RPMI8226 (cell line): ENCODE results near the gene PTPRN2.

Source experiments
- DNase-seq: peaks from one replicate; pipeline ENCODE4 v3.0.0-alpha.2; 2015

PTPRN2 gene

DNA sequence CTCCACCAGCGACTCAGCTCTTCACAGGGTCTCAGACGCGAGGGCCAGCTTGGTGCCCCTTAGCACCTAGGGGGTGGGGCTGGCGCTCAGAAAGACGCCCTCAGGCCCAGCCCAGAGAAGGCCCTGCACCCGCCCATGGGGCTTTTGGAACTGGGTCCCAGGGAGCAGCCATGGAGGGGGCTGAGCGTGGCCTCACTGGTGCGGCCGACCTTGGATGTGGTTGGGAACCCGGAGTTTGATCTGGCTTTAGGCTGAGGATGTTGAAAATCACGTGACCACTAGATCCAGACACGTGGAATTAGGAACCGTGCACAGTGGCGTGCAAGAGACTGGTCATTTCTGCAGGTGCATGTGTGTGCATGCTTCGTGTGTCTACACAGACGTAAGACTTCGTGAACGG lies 1065.4 kb downstream of the PTPRN2 start:
- no peak for DNase-seq

DNA sequence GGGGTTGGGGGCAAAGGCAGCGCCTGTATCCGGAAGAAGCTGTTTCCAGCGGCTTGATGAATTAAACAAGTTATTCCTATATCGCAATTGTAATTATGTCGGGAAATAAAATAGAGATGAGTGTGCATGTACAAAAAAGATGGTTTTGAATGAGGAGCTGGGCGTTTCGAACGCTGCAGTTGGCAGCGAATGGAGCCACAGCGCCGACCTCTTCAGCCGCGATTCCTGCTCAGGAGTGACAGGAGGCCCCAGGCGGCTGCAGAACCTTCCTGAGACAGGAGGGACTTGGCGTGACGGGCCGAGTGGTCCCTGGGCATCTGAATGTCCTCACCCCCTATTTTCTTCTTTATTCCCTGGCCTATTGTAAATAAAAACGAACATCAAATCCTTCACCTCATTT lies 1065.9 kb downstream of the PTPRN2 start:
- no peak for DNase-seq

DNA sequence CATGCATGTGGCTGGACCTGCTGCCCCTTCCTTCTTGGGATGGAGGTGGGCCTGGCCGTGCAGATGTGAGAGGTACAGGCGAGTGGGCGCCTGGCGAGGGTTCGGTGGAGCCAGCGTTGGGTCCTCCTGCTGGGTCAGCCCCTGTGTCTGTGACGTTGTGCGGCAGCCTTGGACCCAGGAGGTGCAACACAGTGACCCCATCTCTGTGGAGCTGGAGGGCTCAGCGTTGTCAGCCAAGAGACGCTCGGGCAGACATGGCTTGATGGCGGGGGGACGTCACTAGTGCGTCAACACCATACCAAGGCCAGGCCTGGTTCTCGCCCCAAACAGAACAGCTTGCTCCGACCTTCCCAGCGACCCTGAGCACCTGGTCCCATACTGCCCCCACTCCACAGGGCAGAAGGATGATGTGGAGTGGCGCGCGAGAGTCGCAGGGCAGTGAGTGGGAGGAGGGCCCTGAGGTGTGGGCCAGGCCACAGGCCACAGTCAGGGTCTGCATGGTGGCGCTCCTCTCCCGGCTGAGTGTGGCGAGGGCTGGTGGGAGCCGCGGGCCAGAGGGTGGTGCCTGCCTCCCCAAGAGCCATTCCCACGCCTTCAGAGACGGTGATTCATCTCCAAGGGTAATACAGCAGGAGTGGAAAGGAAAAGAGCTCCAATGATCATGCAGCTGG lies 1066.4 kb downstream of the PTPRN2 start:
- no peak for DNase-seq

DNA sequence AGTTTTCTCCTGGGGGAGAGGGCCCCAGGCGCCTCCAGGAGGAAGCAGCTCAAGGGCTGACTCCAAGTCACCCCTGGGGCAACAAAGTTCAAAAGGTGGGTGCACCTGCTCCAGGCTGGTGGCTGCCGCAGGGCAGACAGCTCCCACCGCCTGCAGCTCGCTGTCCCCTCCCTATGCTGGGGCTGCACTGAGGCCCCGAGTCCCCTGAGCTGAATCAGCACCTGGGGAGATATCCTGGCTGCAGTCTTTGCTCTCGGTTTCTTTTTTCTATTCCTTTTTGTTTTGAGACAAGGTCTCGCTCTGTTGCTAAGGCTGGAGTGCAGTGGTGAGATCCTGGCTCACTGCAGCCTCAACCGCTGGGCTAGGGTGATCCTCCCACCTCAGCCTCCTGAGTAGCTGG lies 1067.4 kb downstream of the PTPRN2 start:
- DNase-seq: peak; percentile 87

DNA sequence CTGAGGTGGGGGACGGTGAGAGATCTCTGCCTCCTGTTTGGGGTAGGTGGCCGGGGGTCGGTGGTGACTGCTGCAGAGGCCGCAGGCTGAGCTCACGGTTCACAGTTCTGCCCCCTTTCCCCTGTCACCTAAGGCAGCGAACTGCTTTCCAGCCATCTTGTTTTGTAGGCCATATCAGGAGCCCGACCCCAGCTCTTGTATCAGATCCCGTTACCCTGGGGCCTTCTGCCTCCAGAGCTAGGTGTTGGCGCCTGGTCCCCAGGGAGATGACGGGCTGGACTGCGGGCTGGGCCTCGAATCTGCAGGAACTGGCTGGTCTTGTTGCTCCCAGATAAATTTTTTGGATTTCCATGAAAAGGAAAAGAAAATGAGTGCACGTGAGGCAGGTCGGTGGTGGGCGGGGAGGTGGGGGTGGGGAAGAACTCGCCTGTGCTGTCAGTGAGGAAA lies 1067.8 kb downstream of the PTPRN2 start:
- DNase-seq: peak; percentile 26

DNA sequence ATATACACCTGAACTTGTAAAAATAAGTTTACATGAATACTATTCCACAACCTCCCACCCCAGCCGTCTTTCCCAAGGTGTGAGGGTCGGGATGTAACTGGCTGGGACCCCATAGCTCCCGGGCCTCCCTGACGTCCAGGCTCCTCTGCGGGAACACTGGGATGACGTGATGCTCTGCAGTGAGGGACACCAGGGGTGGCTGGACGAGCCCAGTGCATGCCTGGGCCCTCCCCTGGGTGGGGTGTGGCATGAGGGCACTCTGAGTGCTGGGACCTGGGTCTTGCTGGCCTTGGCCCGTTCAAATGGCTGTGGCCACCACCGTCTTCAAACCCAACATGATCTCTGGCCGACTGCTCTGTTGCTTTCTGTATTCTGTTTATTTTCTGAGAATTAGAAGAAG lies 1068.4 kb downstream of the PTPRN2 start:
- DNase-seq: no peak

DNA sequence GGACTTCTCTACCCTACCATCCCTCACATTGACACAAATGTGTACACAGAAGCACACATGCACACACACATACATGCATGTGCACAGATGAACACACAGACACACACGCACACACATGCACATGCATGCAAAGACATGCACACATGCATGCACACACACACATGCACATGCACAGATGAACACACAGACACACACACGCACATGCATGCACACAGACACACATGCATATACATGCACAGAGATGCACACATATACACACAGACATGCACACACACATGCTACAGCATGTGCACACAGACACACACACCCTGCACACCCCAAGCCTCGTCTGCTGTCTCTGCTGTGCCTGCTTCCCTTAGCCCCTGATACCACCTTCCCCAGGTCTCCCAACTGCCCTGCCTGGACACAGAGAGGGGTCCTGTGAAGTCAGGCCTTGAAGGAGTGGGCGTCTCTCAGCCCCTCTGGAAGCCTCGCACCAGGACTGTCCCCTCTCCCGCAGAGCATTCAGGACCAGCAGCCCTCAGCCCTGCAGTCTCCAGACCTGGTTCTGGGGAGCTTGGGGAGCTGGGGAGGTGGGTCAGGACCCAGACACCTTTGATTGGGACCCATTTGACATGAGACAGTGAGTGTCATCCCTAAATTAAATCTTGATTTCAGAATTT lies 1069.0 kb downstream of the PTPRN2 start:
- DNase-seq: no peak

DNA sequence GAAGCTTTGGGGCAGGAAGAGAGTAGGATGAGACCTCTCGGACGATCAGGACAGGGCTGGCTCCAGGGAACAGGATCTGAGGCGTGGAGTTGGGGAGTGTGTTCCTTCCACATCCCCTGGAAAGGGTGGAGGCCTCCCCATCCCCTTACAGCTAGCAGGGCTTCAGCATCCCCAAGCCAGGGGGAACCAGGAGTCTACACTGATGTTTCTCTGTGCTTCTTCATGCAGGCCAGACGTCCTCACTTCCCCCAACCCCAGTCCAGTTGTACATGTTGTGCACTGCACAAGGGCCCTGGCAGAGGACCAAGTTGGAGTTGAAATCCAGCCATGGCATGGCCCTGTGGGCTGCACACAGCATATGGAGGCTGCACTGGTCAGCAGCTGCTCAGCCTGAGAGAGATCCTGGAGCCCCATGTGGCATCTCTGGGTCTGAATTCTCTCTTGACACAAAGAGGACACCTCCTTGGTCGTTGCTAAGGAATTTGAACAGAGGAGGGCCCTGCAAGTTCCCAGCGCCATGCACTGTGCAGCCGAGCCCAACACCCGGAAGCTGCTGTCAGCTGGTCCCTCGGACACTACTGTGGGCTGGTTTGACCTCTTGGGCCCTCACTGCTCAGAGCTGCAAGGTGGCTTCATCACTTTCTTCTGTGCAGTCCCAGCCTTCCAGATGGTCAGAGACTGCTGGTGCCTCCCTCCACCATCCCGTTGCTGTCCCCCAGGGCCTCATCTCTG lies 1069.7 kb downstream of the PTPRN2 start:
- DNase-seq: no peak

DNA sequence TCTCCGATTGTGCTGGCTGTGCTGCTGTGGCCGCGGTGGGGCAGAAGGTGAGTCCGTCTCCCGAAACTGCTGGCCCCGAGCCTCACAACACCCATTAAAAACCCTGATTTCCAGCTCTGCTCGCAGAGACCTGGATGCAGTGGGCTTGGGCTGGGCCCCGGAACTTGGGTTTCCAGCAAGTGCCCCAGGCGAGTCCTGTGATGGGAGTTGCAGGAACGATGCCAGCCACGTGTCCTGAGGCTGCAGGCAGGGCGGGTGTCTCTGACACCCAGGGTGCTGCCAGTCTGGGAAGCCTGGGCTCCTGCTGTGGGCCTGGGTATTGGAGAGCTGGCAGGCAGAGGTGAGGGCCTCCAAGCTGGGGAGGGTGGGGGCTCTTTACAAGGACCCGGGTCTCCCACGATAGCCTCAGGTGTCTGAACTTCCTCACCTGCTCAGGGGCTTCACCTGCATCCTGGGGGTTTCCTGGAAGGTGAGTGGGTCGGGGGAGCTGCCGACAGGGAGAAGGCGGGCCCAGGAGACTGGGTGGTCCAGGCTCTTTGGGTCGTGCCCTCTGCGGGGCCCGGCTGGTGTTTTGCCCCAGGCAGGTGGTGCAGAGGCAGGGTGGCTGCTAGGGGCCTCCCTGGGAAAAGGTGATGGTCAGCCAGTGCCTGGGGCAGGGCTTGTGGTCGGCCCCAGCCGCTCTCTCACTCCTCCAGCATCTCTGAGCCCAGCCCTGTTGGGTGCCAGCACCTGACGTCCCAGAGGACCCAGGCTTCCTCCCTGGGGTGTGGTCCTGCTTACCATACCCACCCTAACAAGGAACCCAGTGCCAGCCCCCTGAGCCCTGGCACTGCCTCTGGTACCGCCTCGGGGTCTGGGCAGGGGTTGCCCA lies 1070.5 kb downstream of the PTPRN2 start:
- DNase-seq: no peak

DNA sequence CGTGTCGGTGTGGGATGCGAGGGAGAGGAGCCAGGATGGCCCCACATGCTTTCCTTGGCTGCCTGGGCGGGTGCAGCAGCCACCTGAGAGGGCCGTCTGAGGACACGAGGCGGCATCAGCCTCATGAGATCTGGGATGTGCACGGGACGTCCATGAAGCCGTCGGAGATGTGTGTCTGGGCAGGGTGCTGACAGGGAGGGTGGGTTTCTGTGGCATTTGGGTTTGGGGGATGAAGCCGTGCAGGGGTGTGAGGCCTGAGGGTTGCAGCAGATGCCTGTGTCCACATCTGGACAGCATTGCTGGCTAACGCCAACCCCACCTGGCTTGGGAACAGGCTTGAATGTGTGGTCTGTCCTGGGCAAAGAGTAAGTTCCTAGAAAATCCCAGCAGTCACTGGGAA lies 1071.3 kb downstream of the PTPRN2 start:
- no peak for DNase-seq

DNA sequence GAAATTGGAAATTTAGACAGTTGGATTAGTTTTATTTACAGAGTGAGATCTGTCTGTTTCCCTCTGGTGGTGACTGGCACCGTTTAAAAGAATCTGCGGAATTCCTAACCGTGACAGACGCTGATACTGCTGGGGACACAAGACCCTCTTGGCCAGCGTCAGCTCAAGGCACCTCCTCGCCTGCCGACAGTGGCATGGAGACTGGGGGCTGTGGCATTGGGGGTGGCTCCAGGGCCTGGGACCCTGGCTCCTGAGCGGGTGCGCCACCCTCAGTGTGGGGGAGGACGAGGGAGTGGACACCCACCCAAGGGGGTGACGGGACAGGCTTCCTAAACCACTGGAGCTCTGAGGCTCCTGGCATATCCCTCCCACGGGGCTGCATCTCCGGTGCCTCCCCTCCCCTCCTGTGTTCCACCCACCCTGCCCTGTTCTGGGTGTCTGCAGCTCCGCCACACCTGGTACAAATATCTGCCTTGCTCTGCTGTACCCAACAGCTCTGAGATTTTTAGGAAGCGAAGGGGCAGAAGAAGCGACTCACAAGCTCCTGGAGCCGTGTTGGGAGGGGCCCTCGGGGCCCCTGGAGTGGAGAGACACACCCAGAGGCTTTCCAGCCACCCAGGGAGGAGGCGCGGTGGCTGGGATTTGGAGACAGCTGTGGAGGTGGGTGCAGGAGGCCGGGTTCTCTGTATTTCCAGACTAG lies 1072.1 kb downstream of the PTPRN2 start:
- no peak for DNase-seq

DNA sequence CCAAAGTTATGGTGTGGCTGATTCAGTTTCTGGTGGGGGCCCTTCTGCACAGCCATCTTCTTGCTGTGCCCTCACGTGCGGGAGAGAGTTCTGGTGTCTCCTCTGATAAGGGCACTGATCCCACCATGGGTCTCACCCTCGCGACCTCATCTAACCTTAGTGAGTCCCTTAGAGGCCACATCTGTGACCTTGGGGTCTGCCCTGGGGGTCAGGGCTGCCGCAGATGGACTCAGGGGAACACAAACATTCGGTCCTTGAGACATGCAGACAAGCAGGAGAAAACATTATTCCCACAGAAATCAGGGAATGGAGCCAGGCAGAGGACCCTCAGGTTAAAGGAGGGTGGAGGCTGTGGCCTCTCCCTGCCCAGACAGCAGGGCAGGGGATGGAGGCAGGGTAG lies 1072.9 kb downstream of the PTPRN2 start:
- DNase-seq: no peak

DNA sequence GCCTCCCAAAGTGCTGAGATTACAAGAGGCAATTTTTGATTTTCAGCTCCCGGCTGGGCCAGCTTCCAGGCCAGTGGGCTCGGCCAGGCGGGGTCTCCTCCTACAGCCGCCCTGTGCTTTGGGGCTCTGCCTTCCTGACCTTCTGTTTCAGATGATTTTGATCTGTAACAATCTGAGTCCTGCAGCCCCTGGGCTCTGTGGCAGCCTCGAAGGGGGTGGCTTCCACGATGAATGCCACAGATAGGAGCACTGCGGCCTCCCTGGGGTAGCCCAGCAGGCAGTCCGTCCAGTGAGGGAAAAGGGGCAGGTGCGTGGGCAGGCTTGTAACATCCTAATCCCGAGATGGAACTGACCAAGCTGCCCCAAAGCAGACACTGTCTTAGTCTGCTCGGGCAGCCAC lies 1073.3 kb downstream of the PTPRN2 start:
- no peak for DNase-seq

DNA sequence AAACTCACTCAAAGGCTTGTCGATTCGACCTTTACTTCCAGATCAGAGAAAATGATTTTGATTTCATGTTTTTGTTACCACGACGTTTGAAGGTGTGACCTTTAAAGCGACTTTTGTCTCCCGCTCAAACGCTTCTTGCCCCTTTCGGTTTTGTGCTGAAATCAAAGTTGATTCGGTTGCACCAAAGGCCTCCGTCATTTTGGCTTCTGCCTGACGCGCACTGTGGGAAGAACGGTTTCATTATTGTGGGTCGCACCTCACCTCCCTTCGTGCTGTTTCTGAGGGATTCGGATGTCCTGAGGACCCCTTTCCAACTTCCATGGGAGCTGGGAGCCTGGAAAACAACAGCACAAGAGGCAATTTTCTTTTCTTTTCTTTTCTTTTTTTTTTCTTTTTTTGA lies 1073.9 kb downstream of the PTPRN2 start:
- peak; percentile 41 for DNase-seq

DNA sequence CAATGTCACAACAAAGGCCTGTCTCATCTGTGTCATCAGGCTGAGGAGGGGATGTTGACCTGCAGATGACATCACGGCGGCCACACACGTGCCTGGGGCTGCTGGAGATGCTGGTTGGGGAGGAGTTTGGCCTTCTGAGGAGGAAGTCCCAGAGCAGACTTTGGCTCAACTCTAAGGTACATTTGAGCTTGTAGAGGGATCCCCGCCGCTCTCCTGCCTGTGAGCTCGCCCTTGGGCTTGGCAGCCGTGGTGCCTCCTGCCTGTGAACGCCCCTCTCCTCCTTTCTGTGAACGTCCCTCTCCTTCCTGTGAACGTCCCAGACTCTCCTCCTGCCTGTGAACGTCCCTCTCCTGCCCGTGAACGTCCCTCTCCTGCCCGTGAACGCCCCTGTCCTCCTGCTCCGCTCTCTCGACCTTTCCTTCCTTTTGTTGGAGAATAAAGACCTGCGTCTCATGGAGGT lies 1074.4 kb downstream of the PTPRN2 start:
- no peak for DNase-seq

DNA sequence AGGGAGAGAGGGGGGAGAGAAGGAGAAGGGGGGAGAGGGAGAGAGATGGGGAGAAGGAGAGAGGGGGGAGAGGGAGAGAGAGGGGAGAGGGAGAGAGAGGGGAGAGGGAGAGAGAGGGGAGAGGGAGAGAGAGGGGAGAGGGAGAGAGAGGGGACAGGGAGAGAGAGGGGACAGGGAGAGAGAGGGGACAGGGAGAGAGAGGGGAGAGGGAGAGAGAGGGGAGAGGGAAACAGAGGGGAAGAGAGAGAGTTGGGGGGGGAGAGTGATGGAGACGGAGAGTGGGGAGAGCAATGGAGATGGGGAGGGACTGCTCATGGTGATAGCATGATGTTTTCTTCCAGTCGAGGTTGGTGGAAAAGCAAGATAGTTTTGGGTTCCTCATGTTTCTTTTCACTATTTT lies 1078.4 kb downstream of the PTPRN2 start:
- DNase-seq: no peak

DNA sequence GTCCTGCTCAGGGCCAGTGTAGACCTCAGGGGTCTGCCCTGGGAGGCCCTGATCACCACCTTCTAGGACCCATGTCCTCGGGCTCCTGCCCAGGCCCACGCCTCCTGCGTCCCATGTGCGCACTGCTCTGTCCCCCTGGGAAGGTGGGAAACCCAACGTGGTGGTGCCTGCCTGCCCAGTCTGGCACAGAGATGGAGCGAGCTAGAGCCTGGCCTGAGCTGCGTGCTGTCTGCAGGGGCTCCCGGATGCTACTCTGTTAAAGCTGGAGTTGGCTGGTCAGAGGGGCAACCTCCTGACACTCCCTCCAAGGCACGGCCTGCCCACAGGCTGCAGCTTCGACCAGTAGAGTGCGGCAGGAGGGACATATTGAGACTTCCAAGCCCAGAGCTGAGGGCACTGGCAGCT lies 1079.1 kb downstream of the PTPRN2 start:
- no peak for DNase-seq

DNA sequence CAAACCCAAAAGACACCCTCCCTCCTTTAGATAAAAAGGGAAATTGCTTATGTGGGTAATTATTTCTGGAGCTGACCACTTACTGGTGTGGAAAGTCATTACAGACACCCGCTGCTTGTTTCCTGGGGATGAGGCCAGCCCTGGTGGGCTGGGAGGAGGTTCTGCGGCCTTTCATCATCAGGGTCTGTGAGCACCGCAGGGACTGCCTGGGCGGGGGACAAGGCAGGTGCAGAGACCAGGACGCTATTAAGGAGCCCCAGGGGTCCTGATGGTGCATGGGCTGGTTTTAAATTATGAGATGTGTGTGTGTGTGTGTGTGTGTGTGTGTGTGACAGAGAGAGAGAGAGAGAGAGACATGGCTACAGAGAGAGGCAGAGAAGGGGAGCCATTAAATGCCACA lies 1079.6 kb downstream of the PTPRN2 start:
- no peak for DNase-seq

DNA sequence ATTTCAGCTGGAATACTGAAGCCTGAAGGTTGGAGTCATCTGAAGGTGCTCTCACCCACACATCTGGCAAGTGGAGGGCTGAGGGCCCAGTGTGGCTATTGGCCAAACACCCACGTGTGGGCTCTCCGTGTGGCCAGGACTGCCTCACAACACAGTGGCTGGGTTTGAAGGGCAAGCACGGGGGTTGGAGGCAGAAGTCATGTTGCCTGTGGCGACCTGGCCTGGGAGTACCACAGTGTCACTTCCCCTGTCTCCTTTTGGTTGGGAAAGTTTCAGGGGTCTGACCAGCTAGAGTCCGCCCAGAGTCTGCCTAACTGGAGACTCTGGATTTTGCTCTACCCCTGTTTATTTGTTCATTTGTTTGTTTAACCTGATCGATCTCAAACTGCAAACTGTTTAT lies 1081.4 kb downstream of the PTPRN2 start:
- DNase-seq: no peak

DNA sequence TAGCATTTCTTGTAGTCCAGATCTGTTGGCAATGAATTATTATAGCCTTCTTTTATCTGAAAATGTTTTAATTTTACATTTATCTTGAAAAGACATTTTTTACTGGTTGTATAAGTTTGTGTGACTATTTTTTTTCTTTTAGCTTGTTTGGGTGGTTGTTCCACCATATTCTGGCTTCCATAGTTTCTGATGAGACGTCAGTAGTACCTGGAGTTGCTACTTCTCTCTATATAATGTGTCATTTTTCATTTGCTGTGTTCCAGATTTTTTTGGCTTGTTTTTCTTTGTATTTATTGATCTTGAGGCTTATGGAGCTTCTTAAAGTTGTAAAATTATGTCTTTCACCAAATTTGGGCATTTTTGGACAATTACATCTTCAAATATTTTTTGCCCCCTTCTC lies 1082.0 kb downstream of the PTPRN2 start:
- DNase-seq: no peak

DNA sequence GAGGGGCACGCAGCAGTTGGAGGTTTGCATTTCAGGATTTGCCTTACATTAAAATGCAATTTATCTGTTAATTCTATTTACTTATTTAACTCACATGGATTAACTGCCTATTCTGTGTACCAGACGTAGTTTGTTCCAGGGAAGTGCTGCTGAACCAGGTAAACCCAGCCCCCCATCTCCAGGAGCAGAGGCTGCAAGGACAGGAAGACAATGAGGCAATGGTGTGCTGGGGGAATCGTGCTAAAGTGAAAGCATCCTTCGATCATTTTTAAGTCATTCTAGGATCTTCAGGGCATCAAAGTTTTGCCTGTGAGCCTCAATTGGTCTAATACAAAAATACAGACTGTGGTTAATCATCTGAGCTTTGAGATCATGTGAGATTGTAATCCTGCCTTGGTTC lies 1084.4 kb downstream of the PTPRN2 start:
- DNase-seq: no peak

DNA sequence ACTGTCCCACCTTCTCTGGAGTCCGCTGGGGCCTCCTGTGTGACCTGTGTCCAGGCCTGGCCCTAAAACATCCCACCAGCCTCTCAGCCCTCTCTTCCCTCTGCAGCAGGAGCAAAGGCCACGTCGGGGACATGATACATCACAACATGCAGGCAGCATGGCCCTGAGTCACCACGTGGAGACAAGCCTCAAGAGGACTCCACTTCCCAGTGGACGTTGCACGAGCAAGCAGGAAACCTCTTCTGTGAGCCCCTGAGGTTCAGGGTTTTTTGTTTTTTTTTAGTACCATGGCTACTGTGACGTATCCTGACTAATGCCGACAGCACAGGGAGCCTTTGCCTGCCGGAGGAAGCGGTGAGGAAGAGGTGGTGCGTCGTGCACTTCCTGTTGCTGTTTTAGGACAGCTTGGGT lies 1084.9 kb downstream of the PTPRN2 start:
- no peak for DNase-seq
